ENCODE data around the gene RAB21.

DNA sequence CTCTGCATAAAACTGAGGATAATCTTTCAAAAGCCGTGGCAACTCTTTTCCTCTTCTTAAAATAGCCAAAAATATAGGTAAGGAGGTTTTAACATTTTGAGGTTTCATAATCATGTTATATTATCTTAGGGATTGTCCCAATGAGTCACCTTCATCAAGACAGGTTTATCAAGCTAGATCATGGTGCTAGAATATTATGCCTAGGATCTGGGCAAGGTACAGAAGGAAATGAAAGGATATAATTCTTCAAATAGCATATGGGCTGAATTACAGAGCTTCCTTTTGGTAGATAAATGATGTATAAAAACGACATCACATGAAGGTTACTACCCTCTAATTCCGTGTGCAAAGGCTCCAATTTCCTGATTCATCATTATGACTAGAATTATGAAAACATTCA lies 56.3 kb downstream of the RAB21 start:
- TF ChIP-seq, protein P1, sequence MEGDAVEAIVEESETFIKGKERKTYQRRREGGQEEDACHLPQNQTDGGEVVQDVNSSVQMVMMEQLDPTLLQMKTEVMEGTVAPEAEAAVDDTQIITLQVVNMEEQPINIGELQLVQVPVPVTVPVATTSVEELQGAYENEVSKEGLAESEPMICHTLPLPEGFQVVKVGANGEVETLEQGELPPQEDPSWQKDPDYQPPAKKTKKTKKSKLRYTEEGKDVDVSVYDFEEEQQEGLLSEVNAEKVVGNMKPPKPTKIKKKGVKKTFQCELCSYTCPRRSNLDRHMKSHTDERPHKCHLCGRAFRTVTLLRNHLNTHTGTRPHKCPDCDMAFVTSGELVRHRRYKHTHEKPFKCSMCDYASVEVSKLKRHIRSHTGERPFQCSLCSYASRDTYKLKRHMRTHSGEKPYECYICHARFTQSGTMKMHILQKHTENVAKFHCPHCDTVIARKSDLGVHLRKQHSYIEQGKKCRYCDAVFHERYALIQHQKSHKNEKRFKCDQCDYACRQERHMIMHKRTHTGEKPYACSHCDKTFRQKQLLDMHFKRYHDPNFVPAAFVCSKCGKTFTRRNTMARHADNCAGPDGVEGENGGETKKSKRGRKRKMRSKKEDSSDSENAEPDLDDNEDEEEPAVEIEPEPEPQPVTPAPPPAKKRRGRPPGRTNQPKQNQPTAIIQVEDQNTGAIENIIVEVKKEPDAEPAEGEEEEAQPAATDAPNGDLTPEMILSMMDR (IDR thresholded peaks at IDR 0.05), result no peak
- no peak for TF ChIP-seq EZH2 (IDR thresholded peaks at IDR 0.05)

All from neural progenitor cell (in vitro differentiated cells).